H9 (cell line): ENCODE results near the gene PDE4B. TPM values are rescaled to one million over a fixed set of nuclear protein-coding genes. Genes with fewer than 3 reads are reported as not detected.

ENCODE experiments used
- DNase-seq: peaks from one replicate; pipeline ENCODE4 v3.0.0-alpha.2; 2017
- H2AFZ ChIP-seq: one replicate; pipeline ENCODE4 v1.6.1; 2013; ENCODE audit warnings: mild to moderate bottlenecking, low read length, control low read depth, moderate library complexity
- H2AK5ac ChIP-seq: 2 replicates; pipeline ENCODE4 v1.6.1; 2013; ENCODE audit warnings: low read length, control low read depth, mixed read lengths; ENCODE audit not compliant: insufficient read length
- H2BK120ac ChIP-seq: one replicate; pipeline ENCODE4 v1.6.1; 2013; ENCODE audit warnings: low read depth, mild to moderate bottlenecking, low read length, control low read depth, inconsistent platforms; ENCODE audit not compliant: poor library complexity, severe bottlenecking
- H2BK12ac ChIP-seq: 2 replicates; pipeline ENCODE4 v1.6.1; 2013; ENCODE audit warnings: low read length, control low read depth, mixed read lengths, low read depth; ENCODE audit not compliant: insufficient read length
- H2BK15ac ChIP-seq: 2 replicates; pipeline ENCODE4 v1.6.1; 2013; ENCODE audit warnings: low read depth, low read length, control low read depth
- H2BK20ac ChIP-seq: one replicate; pipeline ENCODE4 v1.6.1; 2013; ENCODE audit warnings: low read depth, mild to moderate bottlenecking, low read length, control low read depth, inconsistent platforms; ENCODE audit not compliant: poor library complexity, severe bottlenecking
- H2BK5ac ChIP-seq: 2 replicates; pipeline ENCODE4 v1.6.1; 2013; ENCODE audit warnings: low read length, control low read depth, mixed read lengths; ENCODE audit not compliant: insufficient read length
- H3K14ac ChIP-seq: 2 replicates; pipeline ENCODE4 v1.6.1; 2013; ENCODE audit warnings: low read length, control low read depth; ENCODE audit not compliant: insufficient read depth
- H3K18ac ChIP-seq: 2 replicates; pipeline ENCODE4 v1.6.1; 2013; ENCODE audit warnings: low read depth, mild to moderate bottlenecking, mixed read lengths, low read length, control low read depth; ENCODE audit not compliant: insufficient read length
- H3K23ac ChIP-seq: 2 replicates; pipeline ENCODE4 v1.6.1; 2013; ENCODE audit warnings: low read length, control low read depth, mixed read lengths, low read depth; ENCODE audit not compliant: insufficient read length
- H3K23me2 ChIP-seq: 2 replicates; pipeline ENCODE4 v1.6.1; 2013; ENCODE audit warnings: low read depth, mild to moderate bottlenecking, mixed read lengths, low read length, control low read depth; ENCODE audit not compliant: insufficient read length, poor library complexity, severe bottlenecking
- H3K27ac ChIP-seq: 2 replicates; pipeline ENCODE4 v1.5.1; 2013; ENCODE audit warnings: low read length, control low read depth, mixed read lengths, low read depth; ENCODE audit not compliant: insufficient read length
- H3K27me3 ChIP-seq: 2 replicates; pipeline ENCODE4 v1.6.1; 2013; ENCODE audit warnings: low read length, control low read depth, inconsistent platforms; ENCODE audit not compliant: insufficient read depth
- H3K4ac ChIP-seq: 2 replicates; pipeline ENCODE4 v1.6.1; 2013; ENCODE audit warnings: low read depth, mild to moderate bottlenecking, control low read depth, inconsistent platforms, low read length, moderate library complexity
- H3K4me1 ChIP-seq: 2 replicates; pipeline ENCODE4 v1.6.1; 2013; ENCODE audit warnings: low read length, control low read depth, inconsistent platforms; ENCODE audit not compliant: insufficient read depth
- H3K4me2 ChIP-seq: 2 replicates; pipeline ENCODE4 v1.6.1; 2013; ENCODE audit warnings: low read length, control low read depth, mixed read lengths; ENCODE audit not compliant: insufficient read length, insufficient read depth
- H3K56ac ChIP-seq: 2 replicates; pipeline ENCODE4 v1.6.1; 2013; ENCODE audit warnings: low read depth, mild to moderate bottlenecking, mixed read lengths, low read length, control low read depth; ENCODE audit not compliant: insufficient read length
- H3K79me1 ChIP-seq: 2 replicates; pipeline ENCODE4 v1.6.1; 2013; ENCODE audit warnings: low read depth, mild to moderate bottlenecking, moderate library complexity, low read length, control low read depth, inconsistent platforms; ENCODE audit not compliant: insufficient read depth, poor library complexity, severe bottlenecking
- H3K79me2 ChIP-seq: 2 replicates; pipeline ENCODE4 v1.6.1; 2013; ENCODE audit warnings: low read length, control low read depth, inconsistent platforms; ENCODE audit not compliant: insufficient read depth
- H3K9ac ChIP-seq: 2 replicates; pipeline ENCODE4 v1.6.1; 2013; ENCODE audit warnings: low read length, control low read depth, mixed read lengths; ENCODE audit not compliant: insufficient read length; ENCODE audit errors: extremely low read depth
- H3K9me3 ChIP-seq: one replicate; pipeline ENCODE4 v1.6.1; 2013; ENCODE audit warnings: low read depth, low read length, inconsistent platforms; ENCODE audit not compliant: control insufficient read depth
- H3T11ph ChIP-seq: one replicate; pipeline ENCODE4 v1.6.1; 2013; ENCODE audit warnings: mild to moderate bottlenecking, low read length, control low read depth, inconsistent platforms
- H4K20me1 ChIP-seq: one replicate; pipeline ENCODE4 v1.6.1; 2013; ENCODE audit not compliant: control insufficient read depth, insufficient read length, insufficient read depth
- H4K5ac ChIP-seq: 2 replicates; pipeline ENCODE4 v1.6.1; 2013; ENCODE audit warnings: low read depth, mild to moderate bottlenecking, mixed read lengths, low read length, control low read depth; ENCODE audit not compliant: insufficient read length
- H4K8ac ChIP-seq: replicated peaks from 2 replicates; pipeline ENCODE4 v1.6.1; 2013; ENCODE audit warnings: low read length, control low read depth, mixed read lengths, low read depth; ENCODE audit not compliant: insufficient read length
- H4K91ac ChIP-seq: 2 replicates; pipeline ENCODE4 v1.6.1; 2013; ENCODE audit warnings: low read depth, mild to moderate bottlenecking, moderate library complexity, mixed read lengths, low read length, control low read depth; ENCODE audit not compliant: insufficient read length
- H3K27ac Mint-ChIP-seq, 3 experiments: 2 replicates in 2 of 3; 3 replicates in 1 of 3; pipeline ENCODE4 v1.8.0; 2020 to 2021; ENCODE audit warnings: mixed read lengths in 3 of 3, mild to moderate bottlenecking in 1 of 3, moderate library complexity in 1 of 3
- H3K27me3 Mint-ChIP-seq: 2 replicates; pipeline ENCODE4 v1.8.0; 2021; ENCODE audit warnings: low read depth, mild to moderate bottlenecking, moderate library complexity, mixed read lengths
- H3K36me3 Mint-ChIP-seq, 3 experiments: 2 replicates in 2 of 3; 3 replicates in 1 of 3; pipeline ENCODE4 v1.8.0; 2020 to 2021; ENCODE audit warnings: low read depth in 3 of 3, mixed read lengths in 3 of 3; ENCODE audit not compliant: insufficient read depth in 1 of 3
- H3K4me1 Mint-ChIP-seq, 2 experiments: 2 replicates each; pipeline ENCODE4 v1.8.0; 2020; ENCODE audit warnings: mixed read lengths in 2 of 2
- H3K4me3 Mint-ChIP-seq, 2 experiments: 2 replicates in 1 of 2; 3 replicates in 1 of 2; pipeline ENCODE4 v1.8.0; 2020 to 2021; ENCODE audit warnings: mild to moderate bottlenecking in 2 of 2, mixed read lengths in 2 of 2, moderate library complexity in 1 of 2
- H3K9me3 Mint-ChIP-seq, 2 experiments: 2 replicates in 1 of 2; 3 replicates in 1 of 2; pipeline ENCODE4 v1.8.0; 2020; ENCODE audit warnings: mild to moderate bottlenecking in 2 of 2, mixed read lengths in 2 of 2, moderate library complexity in 1 of 2
- WGBS: extraction: QIAGEN DNeasy Blood & Tissue Kit; methylation state at CpG from one replicate; pipeline ENCODE4 v1.1.7; 2013; ENCODE audit warnings: missing lambda C conversion rate, low lambda C conversion rate, mixed read lengths; ENCODE audit not compliant: insufficient read length; ENCODE audit errors: extremely low coverage; 5-methylcytosine and 5-hydroxymethylcytosine counted together
- total RNA-seq: library from RNA; stranded (reverse); gene quantifications from 2 replicates; pipeline ENCODE4 v1.2.1, GENCODE V29; 2021
- TF ChIP-seq, protein P1 (sequence below): fragments of 200-600 bp; sonication (generic); conservative IDR thresholded peaks from 3 replicates; pipeline ENCODE4 v1.8.0; 2021; ENCODE audit warnings: antibody characterized with exemption, mild to moderate bottlenecking

PDE4B gene
- total RNA-seq, 1 experiment from 2014 or later = 19.8 TPM

DNA sequence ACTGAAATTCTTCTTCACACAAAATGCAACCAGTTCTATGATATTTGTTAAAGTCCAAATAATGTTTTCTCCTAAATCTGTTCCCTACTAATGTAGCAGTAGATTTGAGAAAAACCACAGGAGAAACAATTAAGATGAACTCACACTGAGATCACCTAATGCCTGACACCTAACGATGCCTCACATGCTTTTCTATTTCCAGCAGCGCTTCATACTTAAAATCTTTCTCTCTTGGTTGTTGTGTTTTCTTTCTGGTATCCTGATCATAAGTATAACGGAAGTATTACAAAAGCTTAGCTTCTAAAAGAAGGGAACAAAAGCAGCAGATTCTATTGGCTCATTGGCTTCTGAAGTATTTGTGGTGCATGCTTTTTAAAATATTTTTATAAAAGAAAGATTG lies 474.1 kb downstream of the PDE4B start:
- H2BK15ac ChIP-seq = no peak overlapping the region
- H2BK20ac ChIP-seq = no peak overlapping the region
- no peaks in the 10 kb centered on the region for H3K79me2 ChIP-seq
- no peaks in the 10 kb centered on the region for H3K9me3 ChIP-seq
- H3K14ac ChIP-seq = no peak overlapping the region
- H3K4me1 ChIP-seq = peaks cover 3% of the 10 kb centered on the region
- no peak overlapping the region for H3K4ac ChIP-seq
- no peak overlapping the region for H3K4me2 ChIP-seq
- WGBS = no CpG with 5 or more reads among the region's 3 CpGs
- H2AK5ac ChIP-seq = no peak overlapping the region
- H3K18ac ChIP-seq = no peak overlapping the region
- H3K27me3 ChIP-seq = no peaks in the 10 kb centered on the region
- no peak overlapping the region for H4K8ac ChIP-seq
- no peak overlapping the region for H4K91ac ChIP-seq
- Mint-ChIP-seq H3K36me3 (no peaks in the 10 kb centered on the region), H3K27ac (no peak overlapping the region; a peak in 1 of 7 replicates), H3K27me3 (no peaks in the 10 kb centered on the region), H3K4me1 (peaks cover 33 to 45% of the 10 kb centered on the region in 2 experiments), H3K9me3 (no peaks in the 10 kb centered on the region), H3K4me3 (no peak overlapping the region)
- H4K20me1 ChIP-seq = no peaks in the 10 kb centered on the region
- H4K5ac ChIP-seq = no peak overlapping the region
- no peak overlapping the region for H2BK120ac ChIP-seq
- no peak overlapping the region for H3K27ac ChIP-seq
- no peak overlapping the region for H2BK12ac ChIP-seq
- no peaks in the 10 kb centered on the region for H3K79me1 ChIP-seq
- TF ChIP-seq, protein P1, sequence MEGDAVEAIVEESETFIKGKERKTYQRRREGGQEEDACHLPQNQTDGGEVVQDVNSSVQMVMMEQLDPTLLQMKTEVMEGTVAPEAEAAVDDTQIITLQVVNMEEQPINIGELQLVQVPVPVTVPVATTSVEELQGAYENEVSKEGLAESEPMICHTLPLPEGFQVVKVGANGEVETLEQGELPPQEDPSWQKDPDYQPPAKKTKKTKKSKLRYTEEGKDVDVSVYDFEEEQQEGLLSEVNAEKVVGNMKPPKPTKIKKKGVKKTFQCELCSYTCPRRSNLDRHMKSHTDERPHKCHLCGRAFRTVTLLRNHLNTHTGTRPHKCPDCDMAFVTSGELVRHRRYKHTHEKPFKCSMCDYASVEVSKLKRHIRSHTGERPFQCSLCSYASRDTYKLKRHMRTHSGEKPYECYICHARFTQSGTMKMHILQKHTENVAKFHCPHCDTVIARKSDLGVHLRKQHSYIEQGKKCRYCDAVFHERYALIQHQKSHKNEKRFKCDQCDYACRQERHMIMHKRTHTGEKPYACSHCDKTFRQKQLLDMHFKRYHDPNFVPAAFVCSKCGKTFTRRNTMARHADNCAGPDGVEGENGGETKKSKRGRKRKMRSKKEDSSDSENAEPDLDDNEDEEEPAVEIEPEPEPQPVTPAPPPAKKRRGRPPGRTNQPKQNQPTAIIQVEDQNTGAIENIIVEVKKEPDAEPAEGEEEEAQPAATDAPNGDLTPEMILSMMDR = no peak
- H3K23ac ChIP-seq = no peak overlapping the region
- no peak overlapping the region for H3T11ph ChIP-seq
- H3K9ac ChIP-seq = no peak overlapping the region
- H2BK5ac ChIP-seq = no peak overlapping the region
- H3K23me2 ChIP-seq = peaks cover 2% of the 10 kb centered on the region
- no peak for DNase-seq
- no peak overlapping the region for H2AFZ ChIP-seq
- H3K56ac ChIP-seq = no peak overlapping the region
